ENCODE data around the gene CNGB1. TPM values are rescaled to one million over a fixed set of nuclear protein-coding genes. Genes with fewer than 3 reads are reported as not detected.

The CNGB1 gene
- total RNA-seq, 4 donors from 2014 or later, result 1.1 to 2.8 TPM; not detected in 2

DNA sequence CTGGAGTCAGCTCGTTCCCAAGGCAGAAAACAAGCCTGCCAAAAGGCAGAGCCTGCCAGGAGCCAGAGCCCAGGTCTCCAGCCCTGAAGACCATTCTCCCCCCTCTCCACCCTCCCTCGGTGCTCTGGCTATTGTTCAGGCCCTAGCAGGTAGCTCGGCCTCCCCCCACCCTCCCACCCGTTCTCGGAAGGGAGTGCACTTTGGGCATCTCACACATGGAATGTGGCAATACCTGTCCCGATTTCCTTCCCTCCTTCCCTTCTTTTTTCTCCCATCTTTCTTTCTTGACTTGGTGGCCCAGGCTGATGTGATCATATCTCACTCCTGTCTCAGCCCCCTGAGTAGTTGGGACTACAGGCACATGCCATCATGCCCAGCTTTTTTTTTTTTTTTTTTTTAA lies 12.4 kb downstream of the CNGB1 start:
- no peak overlapping the region for H3K27ac ChIP-seq
- H3K4me1 ChIP-seq, result no peaks in the 10 kb centered on the region
- DNase-seq, result no peak
- H3K4me3 ChIP-seq, result no peak overlapping the region
- TF ChIP-seq CTCF (IDR thresholded peaks at IDR 0.05), result no peak
- no peak for TF ChIP-seq POLR2A (IDR thresholded peaks at IDR 0.05)
- no peaks in the 10 kb centered on the region for H3K36me3 ChIP-seq
- H3K27me3 ChIP-seq, result no peaks in the 10 kb centered on the region
- no peaks in the 10 kb centered on the region for H3K9me3 ChIP-seq

DNA sequence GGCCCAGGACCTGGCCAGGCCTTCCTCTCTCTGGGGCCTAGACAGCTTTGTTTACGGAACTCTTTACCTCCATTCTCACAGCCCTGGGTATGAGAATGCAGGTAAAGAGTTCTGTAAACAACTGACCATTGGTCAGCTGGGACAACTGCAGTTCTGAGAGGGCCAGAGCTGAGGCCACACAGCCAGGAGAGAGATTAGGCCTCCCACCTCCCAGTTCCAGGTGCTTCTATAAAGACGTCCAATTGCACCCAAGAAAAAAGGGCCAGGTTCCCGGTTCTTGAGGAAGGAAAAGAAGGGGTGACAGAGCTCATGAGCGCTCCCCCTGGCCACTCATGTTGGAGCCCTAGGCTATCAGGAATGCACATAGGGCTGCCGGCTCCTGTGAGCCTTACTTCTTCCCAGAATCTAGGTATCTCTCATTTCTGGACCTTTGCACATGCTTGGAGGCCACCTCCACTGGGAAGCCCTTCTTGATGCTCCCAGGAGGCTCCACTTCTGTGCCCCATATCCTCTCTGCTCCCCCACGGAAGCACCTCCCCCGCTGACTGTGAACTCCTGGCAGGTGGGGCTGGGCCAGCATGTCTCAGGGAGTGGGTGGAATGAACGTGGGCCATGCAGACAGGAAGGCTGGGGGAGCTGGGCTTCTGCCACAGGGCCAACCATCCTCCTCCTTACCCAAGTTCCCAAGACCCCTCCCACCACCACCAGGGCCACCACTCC lies 13.1 kb downstream of the CNGB1 start:
- no peaks in the 10 kb centered on the region for H3K27me3 ChIP-seq

GRCh38 chr16:57956924-57957672 lies 13.8 kb downstream of the CNGB1 start:
- Histone ChIP-seq H3K4me3 (no peak overlapping the region), H3K27me3 (no peaks in the 10 kb centered on the region), H3K27ac (no peak overlapping the region), H3K9me3 (no peaks in the 10 kb centered on the region), H3K36me3 (no peaks in the 10 kb centered on the region), H3K4me1 (no peaks in the 10 kb centered on the region)
- DNase-seq, result no peak
- no peak for TF ChIP-seq POLR2A (IDR thresholded peaks at IDR 0.05)
- TF ChIP-seq CTCF (IDR thresholded peaks at IDR 0.05), result no peak

More for the DNA sequence above, 13.1 kb downstream of the CNGB1 start:
- H3K27ac ChIP-seq, result no peak overlapping the region
- no peak overlapping the region for H3K4me3 ChIP-seq
- TF ChIP-seq POLR2A (IDR thresholded peaks at IDR 0.05), result no peak
- no peak for DNase-seq
- H3K36me3 ChIP-seq, result no peaks in the 10 kb centered on the region
- no peaks in the 10 kb centered on the region for H3K9me3 ChIP-seq
- no peaks in the 10 kb centered on the region for H3K4me1 ChIP-seq

DNA sequence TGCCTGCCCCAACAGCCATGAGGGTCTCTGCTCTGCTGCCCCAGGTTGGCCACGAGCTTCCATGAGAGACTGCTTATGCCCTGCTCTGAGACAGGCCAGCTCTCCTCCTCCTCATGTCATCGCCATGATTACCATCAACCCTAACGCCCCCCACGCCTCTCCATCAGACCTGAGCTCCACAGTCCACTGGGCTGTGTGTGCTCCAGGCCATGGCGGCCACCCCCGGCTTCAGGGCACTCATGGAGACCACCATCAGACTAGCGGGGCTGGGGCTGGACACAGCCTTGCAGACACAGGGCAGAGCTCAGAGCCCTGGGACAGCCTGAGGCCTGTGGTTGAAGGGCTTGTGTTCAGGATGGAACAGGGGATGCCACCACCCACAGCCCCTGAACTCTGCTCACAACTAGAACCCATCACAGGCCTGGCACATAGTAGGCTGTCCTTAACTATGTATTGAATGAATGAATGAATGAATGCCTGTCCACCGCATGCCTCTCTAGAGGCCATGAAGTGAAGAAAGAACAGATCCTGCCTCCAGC lies 14.6 kb downstream of the CNGB1 start:
- H3K27me3 ChIP-seq, result no peaks in the 10 kb centered on the region

DNA sequence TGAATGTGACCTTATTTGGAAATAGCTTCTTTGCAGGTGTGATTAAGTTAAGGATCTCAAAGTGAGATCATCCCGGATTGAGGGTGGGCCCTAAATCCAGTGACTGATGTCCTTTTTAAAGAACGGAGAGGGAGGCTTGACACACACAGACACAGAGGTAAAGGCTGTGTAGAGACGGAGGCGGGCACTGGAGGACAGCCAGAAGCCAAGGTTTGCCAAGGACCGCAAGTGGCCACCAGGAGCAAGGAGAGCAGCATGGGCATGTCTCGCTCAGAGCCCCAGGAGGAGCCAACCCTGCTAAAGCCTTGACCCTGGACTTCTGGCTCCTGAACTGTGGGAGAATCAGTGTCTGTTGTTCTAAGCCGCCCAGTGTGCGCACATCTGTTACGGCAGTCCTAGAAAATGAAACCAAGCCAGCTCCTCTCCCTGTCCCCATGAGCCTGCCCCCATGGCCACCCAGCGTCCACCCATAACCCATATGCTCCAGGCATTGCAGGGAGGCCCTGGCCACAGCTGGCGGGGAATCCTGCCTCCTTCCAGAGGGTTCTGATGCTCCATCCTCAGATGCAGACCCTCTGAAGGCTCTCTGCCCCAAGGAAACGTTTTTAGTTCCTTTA lies 15.2 kb downstream of the CNGB1 start:
- Histone ChIP-seq H3K36me3 (no peaks in the 10 kb centered on the region), H3K4me1 (no peaks in the 10 kb centered on the region), H3K27ac (no peak overlapping the region), H3K9me3 (no peaks in the 10 kb centered on the region), H3K4me3 (no peak overlapping the region), H3K27me3 (no peaks in the 10 kb centered on the region)
- DNase-seq, result no peak
- TF ChIP-seq CTCF (IDR thresholded peaks at IDR 0.05), result no peak
- TF ChIP-seq POLR2A (IDR thresholded peaks at IDR 0.05), result no peak

More for the DNA sequence above, 14.6 kb downstream of the CNGB1 start:
- no peak for DNase-seq
- H3K9me3 ChIP-seq, result no peaks in the 10 kb centered on the region
- no peak overlapping the region for H3K4me3 ChIP-seq
- H3K36me3 ChIP-seq, result no peaks in the 10 kb centered on the region
- H3K4me1 ChIP-seq, result no peaks in the 10 kb centered on the region
- H3K27ac ChIP-seq, result no peak overlapping the region
- TF ChIP-seq CTCF (IDR thresholded peaks at IDR 0.05) (no peak), POLR2A (IDR thresholded peaks at IDR 0.05) (no peak)

- Histone ChIP-seq H3K4me3 (no peak overlapping the region), H3K27ac (no peak overlapping the region), H3K9me3 (no peaks in the 10 kb centered on the region), H3K4me1 (no peaks in the 10 kb centered on the region), H3K27me3 (no peaks in the 10 kb centered on the region), H3K36me3 (no peaks in the 10 kb centered on the region)
- TF ChIP-seq CTCF (IDR thresholded peaks at IDR 0.05) (no peak), POLR2A (IDR thresholded peaks at IDR 0.05) (no peak)
- DNase-seq, result no peak
Observed at GRCh38 chr16:57953857-57954256, 17.1 kb downstream of the CNGB1 start.

Data from Peyer's patch (tissue), 4 donors.